ENCODE results near the gene PRDM11. TPM values are rescaled to one million over a fixed set of nuclear protein-coding genes. Genes with fewer than 3 reads are reported as not detected.

PRDM11 gene
- total RNA-seq, 1 donor from 2014 or later = 1.4 TPM

GRCh38 chr11:45209891-45210699, 63.7 kb downstream of the PRDM11 start:
- no peaks in the 10 kb centered on the region for H3K36me3 Mint-ChIP-seq (ENCODE audit: low read depth)
- peaks cover 2% of the 10 kb centered on the region for H3K4me1 Mint-ChIP-seq
- H3K27ac Mint-ChIP-seq = no peak overlapping the region
- H3K27me3 Mint-ChIP-seq = no peaks in the 10 kb centered on the region
- intact Hi-C loops (cut with micrococcal nuclease) = no loop called here
- H3K4me3 Mint-ChIP-seq = no peak overlapping the region
- no peak for DNase-seq
- no peaks in the 10 kb centered on the region for H3K9me3 Mint-ChIP-seq

- Mint-ChIP-seq H3K27ac (no peak overlapping the region), H3K27me3 (no peaks in the 10 kb centered on the region), H3K36me3 (ENCODE audit: low read depth) (no peaks in the 10 kb centered on the region), H3K9me3 (no peaks in the 10 kb centered on the region), H3K4me3 (no peak overlapping the region), H3K4me1 (peaks cover 7% of the 10 kb centered on the region)
- intact Hi-C loops (cut with micrococcal nuclease) = no loop called here
- DNase-seq = no peak
Observed at GRCh38 chr11:45210846-45211245, 64.4 kb downstream of the PRDM11 start.

- no peak for DNase-seq
- no peak overlapping the region for H3K27ac Mint-ChIP-seq
Observed at GRCh38 chr11:45211732-45212131, 65.3 kb downstream of the PRDM11 start.

GRCh38 chr11:45212566-45213315, 66.3 kb downstream of the PRDM11 start:
- Mint-ChIP-seq H3K36me3 (ENCODE audit: low read depth) (no peaks in the 10 kb centered on the region), H3K9me3 (no peaks in the 10 kb centered on the region), H3K4me1 (peaks cover 7% of the 10 kb centered on the region), H3K27ac (no peak overlapping the region), H3K4me3 (no peak overlapping the region), H3K27me3 (peaks cover 1% of the 10 kb centered on the region)
- intact Hi-C loops (cut with micrococcal nuclease) = no loop called here
- no peak for DNase-seq

More at GRCh38 chr11:45211732-45212131, 65.3 kb downstream of the PRDM11 start:
- H3K36me3 Mint-ChIP-seq (ENCODE audit: low read depth) = no peaks in the 10 kb centered on the region
- H3K9me3 Mint-ChIP-seq = no peaks in the 10 kb centered on the region
- no peak overlapping the region for H3K4me3 Mint-ChIP-seq
- intact Hi-C loops (cut with micrococcal nuclease) = no loop called here
- peaks cover 7% of the 10 kb centered on the region for H3K4me1 Mint-ChIP-seq
- H3K27me3 Mint-ChIP-seq = no peaks in the 10 kb centered on the region

GRCh38 chr11:45213316-45213665, 66.9 kb downstream of the PRDM11 start:
- DNase-seq = no peak
- no peaks in the 10 kb centered on the region for H3K9me3 Mint-ChIP-seq
- H3K4me1 Mint-ChIP-seq = peaks cover 7% of the 10 kb centered on the region
- no peak overlapping the region for H3K4me3 Mint-ChIP-seq
- no peak overlapping the region for H3K27ac Mint-ChIP-seq
- peaks cover 1% of the 10 kb centered on the region for H3K27me3 Mint-ChIP-seq
- H3K36me3 Mint-ChIP-seq (ENCODE audit: low read depth) = no peaks in the 10 kb centered on the region
- intact Hi-C loops (cut with micrococcal nuclease) = no loop called here

GRCh38 chr11:45213717-45214116, 67.3 kb downstream of the PRDM11 start:
- no peak overlapping the region for H3K4me3 Mint-ChIP-seq
- H3K36me3 Mint-ChIP-seq (ENCODE audit: low read depth) = no peaks in the 10 kb centered on the region
- no peak for DNase-seq
- H3K27ac Mint-ChIP-seq = no peak overlapping the region
- peaks cover 1% of the 10 kb centered on the region for H3K27me3 Mint-ChIP-seq
- peaks cover 7% of the 10 kb centered on the region for H3K4me1 Mint-ChIP-seq
- intact Hi-C loops (cut with micrococcal nuclease) = no loop called here
- H3K9me3 Mint-ChIP-seq = no peaks in the 10 kb centered on the region

GRCh38 chr11:45215098-45215865, 68.8 kb downstream of the PRDM11 start:
- H3K4me1 Mint-ChIP-seq = peaks cover 7% of the 10 kb centered on the region
- intact Hi-C loops (cut with micrococcal nuclease) = no loop called here
- H3K4me3 Mint-ChIP-seq = no peak overlapping the region
- peaks cover 1% of the 10 kb centered on the region for H3K27me3 Mint-ChIP-seq
- no peaks in the 10 kb centered on the region for H3K36me3 Mint-ChIP-seq (ENCODE audit: low read depth)
- no peak overlapping the region for H3K27ac Mint-ChIP-seq
- H3K9me3 Mint-ChIP-seq = no peaks in the 10 kb centered on the region
- no peak for DNase-seq

- H3K27me3 Mint-ChIP-seq = peaks cover 1% of the 10 kb centered on the region
- no peak overlapping the region for H3K4me3 Mint-ChIP-seq
- H3K27ac Mint-ChIP-seq = no peak overlapping the region
- no peak for DNase-seq
- no peaks in the 10 kb centered on the region for H3K36me3 Mint-ChIP-seq (ENCODE audit: low read depth)
- no peaks in the 10 kb centered on the region for H3K9me3 Mint-ChIP-seq
- intact Hi-C loops (cut with micrococcal nuclease) = no loop called here
- H3K4me1 Mint-ChIP-seq = peaks cover 7% of the 10 kb centered on the region
Observed at GRCh38 chr11:45216031-45216430, 69.6 kb downstream of the PRDM11 start.

GRCh38 chr11:45216901-45217300, 70.5 kb downstream of the PRDM11 start:
- intact Hi-C loops (cut with micrococcal nuclease) = no loop called here
- Mint-ChIP-seq H3K4me3 (no peak overlapping the region), H3K36me3 (ENCODE audit: low read depth) (no peaks in the 10 kb centered on the region), H3K27ac (no peak overlapping the region), H3K9me3 (no peaks in the 10 kb centered on the region), H3K4me1 (peaks cover 7% of the 10 kb centered on the region), H3K27me3 (peaks cover 1% of the 10 kb centered on the region)
- no peak for DNase-seq

GRCh38 chr11:45217991-45218390, 71.6 kb downstream of the PRDM11 start:
- Mint-ChIP-seq H3K27me3 (peaks cover 1% of the 10 kb centered on the region), H3K27ac (no peak overlapping the region), H3K36me3 (ENCODE audit: low read depth) (no peaks in the 10 kb centered on the region), H3K9me3 (no peaks in the 10 kb centered on the region), H3K4me1 (peaks cover 7% of the 10 kb centered on the region), H3K4me3 (no peak overlapping the region)
- intact Hi-C loops (cut with micrococcal nuclease) = no loop called here
- no peak for DNase-seq

- no peak overlapping the region for H3K27ac Mint-ChIP-seq
- H3K4me1 Mint-ChIP-seq = peaks cover 7% of the 10 kb centered on the region
- no peaks in the 10 kb centered on the region for H3K9me3 Mint-ChIP-seq
- H3K4me3 Mint-ChIP-seq = no peak overlapping the region
- intact Hi-C loops (cut with micrococcal nuclease) = no loop called here
- H3K36me3 Mint-ChIP-seq (ENCODE audit: low read depth) = no peaks in the 10 kb centered on the region
- H3K27me3 Mint-ChIP-seq = peaks cover 1% of the 10 kb centered on the region
- no peak for DNase-seq
Observed at GRCh38 chr11:45218705-45219104, 72.3 kb downstream of the PRDM11 start.

GRCh38 chr11:45219411-45219810, 73.0 kb downstream of the PRDM11 start:
- Mint-ChIP-seq H3K9me3 (no peaks in the 10 kb centered on the region), H3K4me1 (peaks cover 7% of the 10 kb centered on the region), H3K27me3 (peaks cover 1% of the 10 kb centered on the region), H3K36me3 (ENCODE audit: low read depth) (no peaks in the 10 kb centered on the region), H3K4me3 (no peak overlapping the region), H3K27ac (no peak overlapping the region)
- intact Hi-C loops (cut with micrococcal nuclease) = no loop called here
- no peak for DNase-seq

GRCh38 chr11:45223496-45223895, 77.1 kb downstream of the PRDM11 start:
- no peak overlapping the region for H3K27ac Mint-ChIP-seq
- intact Hi-C loops (cut with micrococcal nuclease) = no loop called here
- no peaks in the 10 kb centered on the region for H3K27me3 Mint-ChIP-seq
- no peak overlapping the region for H3K4me3 Mint-ChIP-seq
- no peaks in the 10 kb centered on the region for H3K9me3 Mint-ChIP-seq
- DNase-seq = no peak
- H3K4me1 Mint-ChIP-seq = no peaks in the 10 kb centered on the region
- no peaks in the 10 kb centered on the region for H3K36me3 Mint-ChIP-seq (ENCODE audit: low read depth)

GRCh38 chr11:45224766-45225165, 78.3 kb downstream of the PRDM11 start:
- intact Hi-C loops (cut with micrococcal nuclease) = no loop called here
- no peaks in the 10 kb centered on the region for H3K27me3 Mint-ChIP-seq
- no peaks in the 10 kb centered on the region for H3K9me3 Mint-ChIP-seq
- H3K36me3 Mint-ChIP-seq (ENCODE audit: low read depth) = no peaks in the 10 kb centered on the region
- H3K4me1 Mint-ChIP-seq = no peaks in the 10 kb centered on the region
- DNase-seq = no peak
- H3K27ac Mint-ChIP-seq = no peak overlapping the region
- no peak overlapping the region for H3K4me3 Mint-ChIP-seq

All from activated CD4-positive, alpha-beta T cell treated with anti-CD3 and anti-CD28 coated beads, Interleukin-2, amount 10 ng/mL, durations not matched to agents 24 days and 14 days (primary cell).